Testis (tissue), 3 donors: ENCODE measurements around the gene PUM1. TPM values are rescaled to one million over a fixed set of nuclear protein-coding genes. Genes with fewer than 3 reads are reported as not detected.
"Not testable (repeated sequence)": the region's sequence is repeated elsewhere in the genome, so short reads cannot be mapped to it uniquely, and the experiment has no call there.

ENCODE experiments used
- DNase-seq: peaks from one replicate; pipeline ENCODE4 v3.0.0-alpha.2; 2019
- H3K27ac ChIP-seq, 2 donors: fragments of 200-600 bp; sonication (generic); one replicate each; pipeline ENCODE4 v1.5.1; 2019
- H3K27me3 ChIP-seq: fragments of 200-600 bp; sonication (generic); one replicate; pipeline ENCODE4 v1.5.1; 2019
- H3K36me3 ChIP-seq: fragments of 200-600 bp; sonication (generic); one replicate; pipeline ENCODE4 v1.5.1; 2017; ENCODE audit warnings: low read depth; ENCODE audit errors: missing control alignments
- H3K4me1 ChIP-seq: fragments of 200-600 bp; sonication (generic); one replicate; pipeline ENCODE4 v1.5.1; 2019
- H3K4me3 ChIP-seq, 2 donors: fragments of 200-600 bp; sonication (generic); one replicate each; pipeline ENCODE4 v1.5.1; 2017 to 2019
- H3K9me3 ChIP-seq: fragments of 200-600 bp; sonication (generic); one replicate; pipeline ENCODE4 v1.5.1; 2017
- CTCF ChIP-seq, 3 experiments: fragments of 450-650 bp in 2 of 3; fragments of 200-600 bp in 1 of 3; sonication (generic) in 1 of 3; IDR thresholded peaks; one replicate each; pipeline ENCODE4 v1.5.1; 2016 to 2019; ENCODE audit warnings: antibody characterized with exemption in 3 of 3, mild to moderate bottlenecking in 2 of 3, moderate library complexity in 1 of 3
- POLR2A ChIP-seq: fragments of 450-650 bp; IDR thresholded peaks from one replicate; pipeline ENCODE4 v1.6.1; 2017; ENCODE audit warnings: antibody characterized with exemption, mild to moderate bottlenecking, moderate library complexity
- WGBS, 2 donors: methylation state at CpG; one replicate each; pipeline ENCODE4 v1.1.5; 2018; 5-methylcytosine and 5-hydroxymethylcytosine counted together
- intact Hi-C: fragments of 100-400 bp; cut with DNase I; formaldehyde crosslinking; loops from one replicate; pipeline ENCODE4 v1.15.1; 2023; ENCODE audit warnings: low total_unique reads
- polyA plus RNA-seq: library from polyadenylated mRNA; stranded (reverse); fragments of 350-450 nt; fragmentation: Illumina TruSeq; extraction: RNeasy Lipid Tissue Mini Kit (QIAGEN cat#74804); gene quantifications from one replicate; pipeline ENCODE4 v1.2.3, GENCODE V29; 2014; ENCODE audit warnings: low read depth, low replicate concordance; ENCODE audit not compliant: insufficient read depth
- total RNA-seq, 2 donors: library from RNA; depleted of rRNA; stranded (reverse); fragments of >200 nt; gene quantifications; one replicate each; pipeline ENCODE4 v1.2.3, GENCODE V29; 2016

PUM1 gene
- total and polyA plus RNA-seq, 3 donors from 2014 or later = 41.3 to 89.0 (median 70.5) TPM

GRCh38 chr1:30948278-30948677, 117.2 kb downstream of the PUM1 start:
- Histone ChIP-seq H3K27me3 (no peaks in the 10 kb centered on the region), H3K27ac (no peak overlapping the region), H3K9me3 (no peaks in the 10 kb centered on the region), H3K4me1 (no peaks in the 10 kb centered on the region), H3K4me3 (no peak overlapping the region), H3K36me3 (no peaks in the 10 kb centered on the region)
- WGBS, 2 donors = 78 to 93% methylated on average over 3 of the region's 3 CpGs
- no peak for TF ChIP-seq CTCF (IDR thresholded peaks at IDR 0.05)
- no peak for TF ChIP-seq POLR2A
- intact Hi-C loops = no loop called here
- no peak for DNase-seq

GRCh38 chr1:30947212-30947611, 118.3 kb downstream of the PUM1 start:
- Histone ChIP-seq H3K4me3 (no peak overlapping the region), H3K9me3 (no peaks in the 10 kb centered on the region), H3K27ac (no peak overlapping the region), H3K4me1 (no peaks in the 10 kb centered on the region), H3K36me3 (no peaks in the 10 kb centered on the region), H3K27me3 (no peaks in the 10 kb centered on the region)
- no peak for DNase-seq
- no peak for TF ChIP-seq POLR2A
- TF ChIP-seq CTCF (IDR thresholded peaks at IDR 0.05) = no peak
- intact Hi-C loops = no loop called here

DNA sequence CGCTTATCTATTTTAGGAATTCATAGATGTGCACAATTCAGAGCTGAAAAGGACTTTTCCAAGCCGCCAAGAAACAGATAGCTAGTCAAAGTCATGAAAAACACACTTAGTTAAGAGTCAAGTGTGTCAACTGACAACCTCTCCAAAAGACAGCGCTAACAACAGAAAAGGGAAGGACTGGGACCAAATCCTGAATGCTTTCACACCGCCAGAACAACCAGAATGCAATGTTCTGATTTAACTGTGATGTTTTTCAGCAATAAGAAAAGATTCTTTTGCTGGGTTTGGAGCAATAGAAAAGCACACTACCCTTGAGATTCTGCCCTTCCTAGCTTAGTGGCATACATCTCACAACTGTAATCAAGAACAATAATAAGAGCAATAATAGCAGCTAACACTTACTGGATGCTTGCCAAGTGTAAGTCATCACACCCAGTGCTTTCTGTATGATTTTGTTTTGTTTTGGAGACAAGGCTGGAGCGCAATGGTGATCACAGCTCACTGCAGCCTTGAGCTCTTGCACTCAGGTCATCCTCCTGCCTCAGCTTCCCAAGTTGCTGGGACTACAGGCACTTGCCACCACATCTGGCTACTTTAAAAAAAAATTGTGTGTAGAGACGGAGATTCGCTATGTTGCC, 123.1 kb downstream of the PUM1 start:
- Histone ChIP-seq H3K9me3 (no peaks in the 10 kb centered on the region), H3K27me3 (no peaks in the 10 kb centered on the region), H3K4me1 (no peaks in the 10 kb centered on the region), H3K27ac (no peak overlapping the region), H3K4me3 (no peak overlapping the region), H3K36me3 (no peaks in the 10 kb centered on the region)
- no peak for DNase-seq
- TF ChIP-seq POLR2A = no peak
- no peak for TF ChIP-seq CTCF (IDR thresholded peaks at IDR 0.05)
- 87 to 95% methylated on average over 7 of the region's 7 CpGs for WGBS, 2 donors
- intact Hi-C loops = no loop called here

GRCh38 chr1:30940541-30940940, 125.0 kb downstream of the PUM1 start:
- Histone ChIP-seq H3K9me3 (no peaks in the 10 kb centered on the region), H3K4me3 (no peak overlapping the region), H3K27ac (no peak overlapping the region), H3K4me1 (no peaks in the 10 kb centered on the region), H3K27me3 (no peaks in the 10 kb centered on the region), H3K36me3 (no peaks in the 10 kb centered on the region)
- DNase-seq = no peak
- TF ChIP-seq CTCF (IDR thresholded peaks at IDR 0.05) = no peak
- no peak for TF ChIP-seq POLR2A
- intact Hi-C loops = no loop called here

GRCh38 chr1:30936541-30937171, 128.9 kb downstream of the PUM1 start:
- intact Hi-C loops = no loop called here
- 92 to 95% methylated on average over 20 of the region's 20 CpGs for WGBS, 2 donors
- DNase-seq = no peak
- no peak overlapping the region for H3K27ac ChIP-seq
- H3K27me3 ChIP-seq = no peaks in the 10 kb centered on the region
- no peak for TF ChIP-seq POLR2A
- no peak for TF ChIP-seq CTCF (IDR thresholded peaks at IDR 0.05)
- no peaks in the 10 kb centered on the region for H3K9me3 ChIP-seq
- no peaks in the 10 kb centered on the region for H3K36me3 ChIP-seq
- no peaks in the 10 kb centered on the region for H3K4me1 ChIP-seq
- no peak overlapping the region for H3K4me3 ChIP-seq

- H3K27me3 ChIP-seq, H3K27ac ChIP-seq, H3K36me3 ChIP-seq, DNase-seq, H3K4me1 ChIP-seq, H3K4me3 ChIP-seq, H3K9me3 ChIP-seq, intact Hi-C loops: not testable (repeated sequence)
- 80% methylated on average over 1 of the region's 4 CpGs; no CpG with 5 or more reads in 1 of the 2 donors for WGBS, 2 donors
Measured at GRCh38 chr1:30935758-30936157, 129.8 kb downstream of the PUM1 start.
